GM18909 (cell line): ENCODE measurements around the gene BCL7B.
"Not testable (repeated sequence)": the region's sequence is repeated elsewhere in the genome, so short reads cannot be mapped to it uniquely, and the experiment has no call there.

Source experiments
- ATAC-seq: cut with Tn5 transposase; IDR thresholded peaks from one replicate; pipeline ENCODE4 v1.9.1; 2021; ENCODE audit warnings: mild to moderate bottlenecking; ENCODE audit not compliant: unreplicated experiment, poor library complexity

The BCL7B gene

DNA sequence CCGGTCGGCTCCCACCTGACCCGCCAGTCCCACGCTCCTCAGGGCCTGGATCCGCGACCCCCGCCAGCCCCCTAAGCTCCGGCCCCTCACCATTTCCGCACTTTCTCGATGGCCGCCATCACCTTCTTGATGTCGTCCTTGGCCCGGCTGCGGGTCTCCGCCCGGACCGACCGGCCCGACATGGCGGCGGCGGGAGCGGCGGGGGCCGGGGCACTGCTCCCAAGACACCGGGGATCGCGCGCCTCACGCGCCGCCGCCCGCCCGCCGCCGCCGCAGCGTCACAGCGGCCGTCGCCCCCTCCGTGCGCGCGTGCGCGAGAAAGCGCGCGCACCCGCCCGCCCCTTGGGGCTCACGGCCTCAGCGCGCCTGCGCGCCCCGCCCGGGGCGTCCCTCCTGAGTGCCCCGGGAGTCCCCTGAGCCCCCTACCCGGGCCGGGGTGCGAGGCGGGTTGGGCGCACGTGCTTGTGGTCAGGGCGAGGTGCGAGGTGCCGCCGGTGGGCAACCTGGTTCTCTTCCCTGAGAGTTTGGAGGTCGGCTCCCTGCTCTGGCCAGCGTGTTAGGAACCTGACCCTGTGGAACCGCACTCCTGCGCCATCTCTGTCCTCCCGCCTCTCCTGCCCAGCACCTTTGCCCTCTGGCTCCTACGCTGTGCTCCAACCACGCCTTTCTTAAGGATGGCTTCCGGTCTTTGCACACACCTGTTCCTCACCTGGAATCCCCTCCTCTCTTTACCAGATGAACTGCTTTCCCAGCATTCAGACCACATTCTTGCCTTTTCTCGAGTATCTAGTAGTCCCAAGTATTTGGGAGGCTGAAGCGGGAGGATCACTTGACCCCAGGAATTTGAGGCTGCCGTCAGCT lies at the start of gene BCL7B:
BCL7B (minus strand) TSS at position 294 of the 861 bp plus-strand sequence; CDS start at position 182, 112 bp downstream.
- ATAC-seq: peak; percentile 57

DNA sequence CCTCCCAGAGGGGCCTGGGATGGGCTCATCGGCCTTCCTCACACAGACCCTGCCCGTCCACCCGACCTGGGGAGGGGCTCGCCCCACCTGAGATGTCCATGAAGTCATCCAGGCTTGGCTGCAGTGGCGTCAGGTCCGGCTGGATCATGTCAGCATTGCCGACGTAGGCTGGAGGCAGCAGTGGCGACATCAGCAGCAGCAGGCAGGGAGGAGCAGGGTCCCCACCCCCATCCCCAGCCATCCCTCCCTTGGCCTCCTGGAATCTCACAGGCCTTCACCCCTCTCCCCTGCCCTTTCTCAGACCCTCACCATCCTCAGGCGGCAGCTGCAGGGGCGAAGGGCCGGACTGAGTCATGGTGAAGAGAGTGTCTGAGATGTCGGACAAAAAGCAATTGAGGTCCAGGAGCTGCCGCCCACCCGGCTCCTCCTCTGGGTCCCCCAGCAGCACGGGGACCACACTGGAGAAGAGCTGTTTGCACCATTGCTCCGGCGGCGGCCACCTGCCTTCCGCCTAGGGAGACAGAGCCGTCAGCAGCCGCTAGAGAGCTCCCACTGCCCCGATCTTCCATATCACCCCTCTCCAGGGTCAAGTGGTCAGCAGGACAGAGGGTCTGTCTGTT lies 48.2 kb upstream of the BCL7B start:
- ATAC-seq: no peak

- ATAC-seq: no peak
Observed at GRCh38 chr7:73602721-73603651, 45.5 kb upstream of the BCL7B start.

- no peak for ATAC-seq
Observed at GRCh38 chr7:73599916-73600315, 42.4 kb upstream of the BCL7B start.

- ATAC-seq: no peak
Observed at GRCh38 chr7:73599151-73599882, 41.8 kb upstream of the BCL7B start.

GRCh38 chr7:73597978-73598782 lies 40.7 kb upstream of the BCL7B start:
- ATAC-seq: no peak

- ATAC-seq: no peak
Observed at GRCh38 chr7:73596191-73597065, 38.9 kb upstream of the BCL7B start.

- ATAC-seq: no peak
Observed at GRCh38 chr7:73595358-73595757, 37.9 kb upstream of the BCL7B start.

- no peak for ATAC-seq
Observed at GRCh38 chr7:73593207-73594045, 35.9 kb upstream of the BCL7B start.

- no peak for ATAC-seq
Observed at GRCh38 chr7:73586911-73587310, 29.4 kb upstream of the BCL7B start.

- ATAC-seq: no peak
Observed at GRCh38 chr7:73585196-73585595, 27.7 kb upstream of the BCL7B start.

- ATAC-seq: no peak
Observed at GRCh38 chr7:73582664-73583202, 25.2 kb upstream of the BCL7B start.

- not testable (repeated sequence) for ATAC-seq
Observed at GRCh38 chr7:73581006-73581405, 23.5 kb upstream of the BCL7B start.

- peak; percentile 93 for ATAC-seq
Observed at GRCh38 chr7:73578342-73579128, 21.0 kb upstream of the BCL7B start, which contains the start of gene TBL2. TSS of gene TBL2 (minus strand) at chr7:73578579. CDS start at chr7:73578549, 30 bp downstream.

DNA sequence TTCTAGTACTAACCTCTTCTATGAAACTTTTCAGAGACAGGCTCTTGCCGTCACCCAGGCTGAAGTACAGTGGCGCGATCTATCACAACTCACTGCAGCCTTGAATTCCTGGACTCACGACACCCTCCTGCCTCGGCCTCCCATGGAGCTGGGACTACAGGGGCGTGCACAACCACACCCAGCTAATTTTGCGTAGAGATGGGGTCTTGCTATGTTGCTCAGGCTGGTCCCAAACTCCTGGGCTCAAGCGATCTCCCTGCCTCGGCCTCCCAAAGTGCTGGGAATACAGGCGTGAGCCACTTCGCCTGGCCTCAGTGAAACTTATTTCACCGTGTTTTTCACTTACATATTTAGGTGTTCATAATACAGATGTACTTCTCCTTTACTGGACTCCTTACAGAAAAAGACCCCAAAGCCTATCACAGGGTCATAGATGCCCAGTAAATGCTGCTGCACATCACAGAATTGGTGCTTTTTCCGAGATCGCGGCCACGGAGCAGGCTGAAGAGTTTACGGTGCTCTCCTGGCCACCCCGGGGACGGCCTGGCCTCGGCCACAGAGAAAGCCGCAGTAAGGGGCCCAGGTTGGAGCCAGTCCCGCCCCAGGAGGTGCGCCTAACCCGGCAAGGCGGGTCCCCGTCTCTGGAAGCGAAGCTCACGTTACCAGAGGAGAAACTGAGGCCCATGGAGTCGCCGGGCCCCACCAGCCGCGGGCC lies 20.3 kb upstream of the BCL7B start:
- ATAC-seq: peak; percentile 16

GRCh38 chr7:73573791-73574190 lies 16.3 kb upstream of the BCL7B start:
- ATAC-seq: no peak
